ENCODE data around the gene DYNC2LI1. TPM values are rescaled to one million over a fixed set of nuclear protein-coding genes. Genes with fewer than 3 reads are reported as not detected.

DYNC2LI1 gene
- total and polyA plus RNA-seq, 2 of the 8 experiments (the other 6 are each of a cell fraction or from before 2014, with no cell fraction given) = 3.9 to 7.6 TPM

DNA sequence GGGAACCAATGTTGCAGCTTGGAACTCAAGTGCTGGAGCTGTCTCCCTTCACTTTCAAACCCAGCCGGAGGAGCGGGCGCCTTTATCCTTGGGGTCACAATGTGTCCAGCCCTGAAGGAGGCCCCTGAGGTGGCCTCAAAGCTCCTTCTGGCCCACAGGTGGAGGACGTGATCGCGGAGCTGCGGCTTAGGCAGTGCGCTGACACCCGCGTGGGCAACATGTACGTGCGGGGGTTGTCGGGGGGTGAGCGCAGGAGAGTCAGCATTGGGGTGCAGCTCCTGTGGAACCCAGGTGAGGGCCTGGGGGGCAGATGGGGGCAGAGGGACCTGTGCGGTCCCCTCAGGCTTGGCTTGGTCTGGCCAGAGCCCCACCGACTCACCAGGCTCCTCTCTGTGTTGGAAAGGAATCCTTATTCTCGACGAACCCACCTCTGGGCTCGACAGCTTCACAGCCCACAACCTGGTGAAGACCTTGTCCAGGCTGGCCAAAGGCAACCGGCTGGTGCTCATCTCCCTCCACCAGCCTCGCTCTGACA lies 78.4 kb downstream of the DYNC2LI1 start (continued):
- TF ChIP-seq RAD21 (IDR thresholded peaks at IDR 0.05 in 1 of 2, conservative IDR thresholded peaks at IDR 0.05 in 1 of 2; ENCODE audit: low read depth in 2 of 2, low read length in 2 of 2) (no peak), YY1 (IDR thresholded peaks at IDR 0.05; ENCODE audit: low read depth, low read length) (no peak), ZNF274 (IDR thresholded peaks at IDR 0.05; ENCODE audit: borderline replicate concordance, extremely low read depth, low read length) (no peak), NRF1 (IDR thresholded peaks at IDR 0.05; ENCODE audit: low read depth, low read length) (no peak), SIRT6 (IDR thresholded peaks at IDR 0.05; ENCODE audit: low read length) (no peak)
